ENCODE measurements around the gene KIF5B.

DNA sequence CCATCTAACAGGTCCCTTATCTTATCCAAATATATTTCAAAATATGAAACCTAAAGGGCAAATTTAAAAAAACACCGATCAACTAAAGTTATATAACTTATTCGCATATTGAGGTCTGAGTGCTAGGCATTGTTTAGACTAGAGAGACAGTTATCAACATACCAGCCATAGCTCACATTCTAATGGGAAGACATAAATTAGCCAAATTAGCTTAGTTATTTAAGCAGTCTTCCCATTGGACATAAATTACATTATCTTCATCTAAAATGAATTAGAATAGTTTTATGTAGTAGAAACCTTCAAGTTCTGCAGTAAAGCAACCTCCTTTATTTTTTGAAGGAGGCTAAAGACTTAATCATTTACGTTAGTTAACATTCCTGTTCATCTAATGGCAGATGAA, 17.4 kb downstream of the KIF5B start:
- TF ChIP-seq CTCF (IDR thresholded peaks at IDR 0.05) (no peak), POLR2A (IDR thresholded peaks at IDR 0.05) (no peak), EP300 (IDR thresholded peaks at IDR 0.05) (no peak)
